ENCODE data around the gene HNF1A. TPM values are rescaled to one million over a fixed set of nuclear protein-coding genes. Genes with fewer than 3 reads are reported as not detected.

HNF1A gene
- total RNA-seq, 1 donor from 2014 or later = not detected

GRCh38 chr12:120992989-120993388, 14.6 kb downstream of the HNF1A start:
- Histone ChIP-seq H3F3A (ENCODE audit: low read depth) (no peaks in the 10 kb centered on the region), H3K79me2 (ENCODE audit: low read depth) (no peaks in the 10 kb centered on the region), H3K4me1 (no peaks in the 10 kb centered on the region), H3K4me2 (no peak overlapping the region), H4K20me1 (ENCODE audit: low read depth) (no peaks in the 10 kb centered on the region), H3K27ac (no peak overlapping the region), H3K9ac (no peak overlapping the region), H3K9me3 (ENCODE audit: low read depth) (no peaks in the 10 kb centered on the region), H3K27me3 (no peaks in the 10 kb centered on the region), H3K4me3 (no peak overlapping the region), H3K36me3 (no peaks in the 10 kb centered on the region), H2AFZ (replicated peaks) (no peak overlapping the region)
- H3K9me3 Mint-ChIP-seq = no peaks in the 10 kb centered on the region
- H3K27me3 Mint-ChIP-seq (ENCODE audit: insufficient read depth, low read depth) = peaks cover 11% of the 10 kb centered on the region
- H3K36me3 Mint-ChIP-seq = no peaks in the 10 kb centered on the region
- peaks cover 3% of the 10 kb centered on the region for H3K4me1 Mint-ChIP-seq
- H3K4me3 Mint-ChIP-seq = no peak overlapping the region
- TF ChIP-seq EZH2phosphoT487 (IDR thresholded peaks at IDR 0.05) (no peak), CTCF (IDR thresholded peaks at IDR 0.05) (no peak), EZH2 (IDR thresholded peaks at IDR 0.05) (no peak)
- no peak for DNase-seq (ENCODE audit: low spot score)
- H3K27ac Mint-ChIP-seq = no peak overlapping the region

- H3K27ac Mint-ChIP-seq = no peak overlapping the region
- TF ChIP-seq EZH2 (IDR thresholded peaks at IDR 0.05) = no peak
- no peak for TF ChIP-seq EZH2phosphoT487 (IDR thresholded peaks at IDR 0.05)
- TF ChIP-seq CTCF (IDR thresholded peaks at IDR 0.05) = no peak
- no peak overlapping the region for H2AFZ ChIP-seq (replicated peaks)
- H3K27ac ChIP-seq = no peak overlapping the region
- H3K27me3 Mint-ChIP-seq (ENCODE audit: insufficient read depth, low read depth) = peaks cover 14% of the 10 kb centered on the region
- no peaks in the 10 kb centered on the region for H3K36me3 Mint-ChIP-seq
- H3K9me3 Mint-ChIP-seq = no peaks in the 10 kb centered on the region
- H3K4me3 Mint-ChIP-seq = no peak overlapping the region
- peaks cover 7% of the 10 kb centered on the region for H3K4me1 Mint-ChIP-seq
- H3K4me1 ChIP-seq = no peaks in the 10 kb centered on the region
- H3K4me3 ChIP-seq = no peak overlapping the region
- H3F3A ChIP-seq (ENCODE audit: low read depth) = no peaks in the 10 kb centered on the region
- no peaks in the 10 kb centered on the region for H3K27me3 ChIP-seq
- no peaks in the 10 kb centered on the region for H3K9me3 ChIP-seq (ENCODE audit: low read depth)
- DNase-seq (ENCODE audit: low spot score) = no peak
- no peaks in the 10 kb centered on the region for H4K20me1 ChIP-seq (ENCODE audit: low read depth)
- no peak overlapping the region for H3K4me2 ChIP-seq
- H3K9ac ChIP-seq = no peak overlapping the region
- H3K36me3 ChIP-seq = no peaks in the 10 kb centered on the region
- no peaks in the 10 kb centered on the region for H3K79me2 ChIP-seq (ENCODE audit: low read depth)
Measured at GRCh38 chr12:120993496-120993895, 15.2 kb downstream of the HNF1A start.

- no peak overlapping the region for H3K27ac ChIP-seq
- no peaks in the 10 kb centered on the region for H3K4me1 ChIP-seq
- no peak overlapping the region for H2AFZ ChIP-seq (replicated peaks)
- no peak for DNase-seq (ENCODE audit: low spot score)
- H3K27me3 ChIP-seq = no peaks in the 10 kb centered on the region
- Mint-ChIP-seq H3K4me3 (no peak overlapping the region), H3K9me3 (no peaks in the 10 kb centered on the region), H3K4me1 (peaks cover 9% of the 10 kb centered on the region), H3K36me3 (no peaks in the 10 kb centered on the region), H3K27ac (no peak overlapping the region), H3K27me3 (ENCODE audit: insufficient read depth, low read depth) (peaks cover 14% of the 10 kb centered on the region)
- H3K9me3 ChIP-seq (ENCODE audit: low read depth) = no peaks in the 10 kb centered on the region
- no peak overlapping the region for H3K4me3 ChIP-seq
- no peak overlapping the region for H3K4me2 ChIP-seq
- H4K20me1 ChIP-seq (ENCODE audit: low read depth) = no peaks in the 10 kb centered on the region
- H3K36me3 ChIP-seq = no peaks in the 10 kb centered on the region
- no peaks in the 10 kb centered on the region for H3K79me2 ChIP-seq (ENCODE audit: low read depth)
- TF ChIP-seq CTCF (IDR thresholded peaks at IDR 0.05) (no peak), EZH2phosphoT487 (IDR thresholded peaks at IDR 0.05) (no peak), EZH2 (IDR thresholded peaks at IDR 0.05) (no peak)
- H3F3A ChIP-seq (ENCODE audit: low read depth) = no peaks in the 10 kb centered on the region
- H3K9ac ChIP-seq = no peak overlapping the region
Measured at GRCh38 chr12:120994059-120994458, 15.7 kb downstream of the HNF1A start.

Measured in neural progenitor cell (in vitro differentiated cells).